ENCODE data around the gene MCF2L2. TPM values are rescaled to one million over a fixed set of nuclear protein-coding genes. Genes with fewer than 3 reads are reported as not detected.

Gene MCF2L2
- total and polyA plus RNA-seq, 3 donors from 2014 or later = 6.8 to 24.2 (median 14.6) TPM

- TF ChIP-seq CTCF (IDR thresholded peaks at IDR 0.05) (no peak), POLR2A (IDR thresholded peaks at IDR 0.05) (no peak)
- Histone ChIP-seq H3K9me3 (no peaks in the 10 kb centered on the region), H3K4me1 (no peaks in the 10 kb centered on the region), H3K27ac (no peak overlapping the region), H3K36me3 (ENCODE audit: low read depth, missing control alignments) (no peaks in the 10 kb centered on the region), H3K4me3 (no peak overlapping the region), H3K27me3 (no peaks in the 10 kb centered on the region)
- WGBS, 2 donors = 82 to 87% methylated on average over 4 of the region's 4 CpGs
- DNase-seq = no peak
- intact Hi-C loops (cut with DNase I; ENCODE audit: low total_unique reads) = no loop called here
Observed at GRCh38 chr3:183195266-183195665, 233.2 kb downstream of the MCF2L2 start.

- no peak overlapping the region for H3K27ac ChIP-seq
- no peaks in the 10 kb centered on the region for H3K9me3 ChIP-seq
- intact Hi-C loops (cut with DNase I; ENCODE audit: low total_unique reads) = no loop called here
- DNase-seq = no peak
- no peaks in the 10 kb centered on the region for H3K4me1 ChIP-seq
- no peaks in the 10 kb centered on the region for H3K36me3 ChIP-seq (ENCODE audit: low read depth, missing control alignments)
- 77 to 79% methylated on average over 10 of the region's 10 CpGs for WGBS, 2 donors
- TF ChIP-seq CTCF (IDR thresholded peaks at IDR 0.05) (no peak), POLR2A (IDR thresholded peaks at IDR 0.05) (no peak)
- no peaks in the 10 kb centered on the region for H3K27me3 ChIP-seq
- H3K4me3 ChIP-seq = no peak overlapping the region
Observed at GRCh38 chr3:183193762-183194689, 234.4 kb downstream of the MCF2L2 start.

DNA sequence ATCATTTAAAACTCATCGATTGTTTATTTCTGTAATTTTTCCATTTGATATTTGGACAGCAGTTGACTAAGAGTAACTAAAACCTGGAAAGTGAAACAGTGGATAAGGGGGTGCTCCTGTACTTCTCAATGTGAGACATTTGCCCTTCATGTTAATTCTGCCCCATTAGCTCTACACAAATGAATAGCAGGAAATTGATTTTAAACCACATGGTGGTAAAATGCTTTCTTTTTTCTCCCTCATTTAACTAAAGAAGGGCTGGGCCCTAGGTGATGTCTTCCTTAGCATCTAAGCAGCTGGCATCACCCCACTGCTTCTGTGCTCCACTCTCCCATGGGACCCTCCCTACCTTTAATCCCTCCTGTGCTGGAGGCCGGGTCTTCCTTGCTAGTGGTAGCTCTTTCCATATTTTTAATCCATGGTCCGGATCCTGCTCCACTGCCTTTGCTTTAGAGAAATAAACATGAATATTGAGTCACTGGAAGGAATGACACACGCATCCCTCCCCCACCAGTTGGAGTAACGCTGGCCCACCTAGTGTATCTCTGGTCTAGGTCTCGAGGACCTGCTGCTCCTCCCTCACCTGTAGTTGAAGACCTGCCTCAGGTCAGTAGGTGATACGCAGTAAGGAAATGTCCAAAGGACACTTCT is 235.6 kb downstream of the MCF2L2 start:
- Histone ChIP-seq H3K27me3 (no peaks in the 10 kb centered on the region), H3K4me3 (no peak overlapping the region), H3K27ac (no peak overlapping the region), H3K9me3 (no peaks in the 10 kb centered on the region), H3K4me1 (no peaks in the 10 kb centered on the region), H3K36me3 (ENCODE audit: low read depth, missing control alignments) (no peaks in the 10 kb centered on the region)
- 94 to 95% methylated on average over 7 of the region's 7 CpGs for WGBS, 2 donors
- DNase-seq = no peak
- intact Hi-C loops (cut with DNase I; ENCODE audit: low total_unique reads) = no loop called here
- TF ChIP-seq POLR2A (IDR thresholded peaks at IDR 0.05) (no peak), CTCF (IDR thresholded peaks at IDR 0.05) (no peak)

GRCh38 chr3:183189641-183190040 is 238.8 kb downstream of the MCF2L2 start:
- no peak for DNase-seq
- Histone ChIP-seq H3K4me1 (no peaks in the 10 kb centered on the region), H3K27me3 (no peaks in the 10 kb centered on the region), H3K27ac (no peak overlapping the region), H3K9me3 (no peaks in the 10 kb centered on the region), H3K4me3 (no peak overlapping the region), H3K36me3 (ENCODE audit: low read depth, missing control alignments) (no peaks in the 10 kb centered on the region)
- no peak for TF ChIP-seq POLR2A (IDR thresholded peaks at IDR 0.05)
- WGBS, 2 donors = 65 to 85% methylated on average over 4 of the region's 4 CpGs
- intact Hi-C loops (cut with DNase I; ENCODE audit: low total_unique reads) = loop anchor here (10.0 kb wide), 1 partner anchor 195 kb away; no protein-coding TSS in a partner anchor

GRCh38 chr3:183188895-183189462 is 239.4 kb downstream of the MCF2L2 start:
- Histone ChIP-seq H3K27me3 (no peaks in the 10 kb centered on the region), H3K27ac (no peak overlapping the region), H3K4me3 (no peak overlapping the region), H3K36me3 (ENCODE audit: low read depth, missing control alignments) (no peaks in the 10 kb centered on the region), H3K4me1 (no peaks in the 10 kb centered on the region), H3K9me3 (no peaks in the 10 kb centered on the region)
- TF ChIP-seq CTCF (IDR thresholded peaks at IDR 0.05) (no peak), POLR2A (IDR thresholded peaks at IDR 0.05) (no peak)
- WGBS, 2 donors = 78 to 90% methylated on average over 7 of the region's 7 CpGs
- intact Hi-C loops (cut with DNase I; ENCODE audit: low total_unique reads) = loop anchor here (10.0 kb wide), 1 partner anchor 196 kb away; no protein-coding TSS in a partner anchor
- DNase-seq = peak; percentile 34
